GM12891 (cell line): ENCODE results near the gene PPP2R2D.

Source experiments
- DNase-seq: peaks from one replicate; pipeline ENCODE4 v3.0.0; 2011; ENCODE audit warnings: low spot score; ENCODE audit not compliant: insufficient read length
- FAIRE-seq: peaks from 2 replicates; lab custom pipeline; 2011; peaks lifted over from hg19 to GRCh38; lab: Jason Lieb, UNC
- PAX5 ChIP-seq: IDR thresholded peaks from 2 replicates; pipeline ENCODE4 v1.6.1; 2011; ENCODE audit warnings: low read length, moderate library complexity, mild to moderate bottlenecking; ENCODE audit not compliant: insufficient read depth, severe bottlenecking
- POLR2A ChIP-seq: IDR thresholded peaks from 2 replicates; pipeline ENCODE4 v1.6.1; 2011; ENCODE audit warnings: low read depth, low read length, control low read depth
- POLR2AphosphoS5 ChIP-seq: IDR thresholded peaks from 2 replicates; pipeline ENCODE4 v1.6.1; 2011; ENCODE audit warnings: low read depth, low read length, control low read depth
- POU2F2 ChIP-seq: IDR thresholded peaks from 2 replicates; pipeline ENCODE4 v1.6.1; 2011; ENCODE audit warnings: low read depth, mild to moderate bottlenecking, control low read depth, low read length, moderate library complexity
- SPI1 ChIP-seq: IDR thresholded peaks from 2 replicates; pipeline ENCODE4 v1.6.1; 2011; ENCODE audit warnings: low read depth, low read length, control low read depth
- TAF1 ChIP-seq: IDR thresholded peaks from 2 replicates; pipeline ENCODE4 v1.6.1; 2011; ENCODE audit warnings: low read depth, low read length, control low read depth

The PPP2R2D gene

DNA sequence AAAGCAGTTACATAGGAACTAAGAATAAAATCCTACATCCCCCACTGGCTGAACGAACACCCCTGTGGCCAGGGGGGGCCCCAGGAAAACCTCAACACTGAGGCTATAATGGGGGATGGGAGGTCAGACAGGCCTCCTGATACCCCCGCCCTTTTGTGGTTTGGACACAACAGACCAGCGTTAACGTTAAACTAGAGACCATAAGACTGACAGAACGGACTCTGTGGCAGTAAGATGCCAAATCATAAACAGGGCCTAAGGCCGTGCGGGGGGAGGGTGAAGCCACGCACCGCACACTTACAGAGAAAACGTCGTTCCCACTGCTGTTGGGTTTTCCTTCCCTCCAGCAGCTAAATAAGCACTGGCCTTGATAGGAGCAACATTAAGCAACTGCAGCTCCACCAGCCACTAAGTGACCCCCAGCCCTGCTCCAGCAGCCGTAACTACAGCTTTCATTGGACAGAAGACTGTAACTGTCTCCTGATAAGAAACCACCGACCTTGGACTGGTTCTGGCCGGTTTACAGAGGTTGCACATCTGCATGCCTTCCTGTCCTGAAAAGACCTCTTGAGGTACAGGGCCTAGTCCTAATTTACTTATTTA is 3.4 kb upstream of the PPP2R2D start:
- no peak for FAIRE-seq
- TF ChIP-seq POLR2A (no peak), PAX5 (no peak), POLR2AphosphoS5 (no peak), TAF1 (no peak), POU2F2 (no peak)
- no peak for DNase-seq

DNA sequence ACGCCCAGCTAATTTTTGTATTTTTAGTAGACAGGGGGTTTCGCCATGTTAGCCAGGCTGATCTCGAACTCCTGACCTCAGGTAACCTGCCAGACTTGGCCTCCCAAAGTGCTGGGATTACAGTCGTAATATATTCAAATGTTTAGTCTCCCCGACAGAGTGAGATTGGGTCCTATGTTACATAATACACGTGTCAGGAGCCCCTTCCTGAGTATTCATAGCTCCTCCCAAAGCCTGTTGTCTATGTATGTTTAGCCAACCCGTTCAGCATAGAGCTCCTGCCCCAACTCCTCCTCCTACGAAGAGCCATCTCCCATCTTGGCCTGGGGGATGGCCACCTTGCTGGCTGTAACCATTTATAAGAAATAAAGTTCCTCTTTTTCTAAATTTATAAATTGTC is 2.7 kb upstream of the PPP2R2D start:
- FAIRE-seq = no peak
- DNase-seq = no peak
- TF ChIP-seq POLR2AphosphoS5 = no peak
- no peak for TF ChIP-seq POLR2A
- TF ChIP-seq TAF1 = no peak
- TF ChIP-seq SPI1 = no peak
- no peak for TF ChIP-seq POU2F2
- no peak for TF ChIP-seq PAX5

DNA sequence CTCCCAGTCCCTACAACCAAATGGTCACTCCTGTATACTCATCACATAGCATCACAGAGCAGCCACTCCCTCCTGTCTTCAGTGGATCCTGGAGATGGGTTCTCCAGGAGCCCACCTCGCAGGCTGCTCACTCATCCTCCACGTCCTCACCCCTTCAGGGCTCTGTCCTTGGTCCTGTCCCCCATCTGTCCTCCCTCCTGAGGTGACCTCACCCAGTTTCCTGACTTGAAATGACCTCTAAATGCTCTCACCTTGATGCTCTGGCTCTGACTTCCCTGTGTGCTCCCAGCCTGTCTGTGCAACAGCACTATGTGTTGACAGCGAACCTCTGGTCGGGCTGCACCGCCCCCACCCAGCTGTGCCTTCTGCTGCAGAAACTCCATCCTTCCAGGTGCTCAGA is 2.1 kb upstream of the PPP2R2D start:
- TF ChIP-seq SPI1 (no peak), POLR2A (no peak), POLR2AphosphoS5 (no peak)
- FAIRE-seq (no peak), DNase-seq (no peak)

DNA sequence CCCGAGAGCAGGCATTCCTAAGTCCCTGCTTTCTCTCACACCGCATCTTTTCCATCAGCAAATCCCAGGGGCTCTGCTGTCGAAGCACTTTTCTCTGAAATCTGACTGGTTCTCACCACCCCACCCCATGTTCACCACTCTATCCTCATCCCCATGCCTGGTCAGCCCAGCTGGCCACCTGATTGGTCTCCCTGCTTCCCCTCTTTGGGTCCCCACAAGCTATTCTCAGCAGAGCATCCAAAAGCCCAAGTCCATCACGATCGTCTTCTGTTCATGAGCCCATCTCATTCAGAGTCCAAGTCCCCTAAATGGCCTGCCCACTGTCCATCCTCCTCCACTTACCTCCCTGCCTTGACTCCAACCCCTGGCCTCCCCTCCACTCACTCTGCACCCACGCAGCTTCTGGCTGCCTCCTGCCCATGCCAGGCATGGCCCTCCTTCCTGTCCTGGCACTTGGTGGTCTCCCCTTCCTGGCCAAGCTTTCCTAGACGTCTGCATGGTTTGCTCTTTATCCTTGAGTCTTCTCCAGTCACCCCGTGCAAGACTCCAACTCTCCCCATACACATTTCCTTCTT is 1.6 kb upstream of the PPP2R2D start:
- TF ChIP-seq POLR2A (no peak), POLR2AphosphoS5 (no peak), POU2F2 (no peak), TAF1 (no peak), SPI1 (no peak), PAX5 (no peak)
- DNase-seq = no peak
- no peak for FAIRE-seq

DNA sequence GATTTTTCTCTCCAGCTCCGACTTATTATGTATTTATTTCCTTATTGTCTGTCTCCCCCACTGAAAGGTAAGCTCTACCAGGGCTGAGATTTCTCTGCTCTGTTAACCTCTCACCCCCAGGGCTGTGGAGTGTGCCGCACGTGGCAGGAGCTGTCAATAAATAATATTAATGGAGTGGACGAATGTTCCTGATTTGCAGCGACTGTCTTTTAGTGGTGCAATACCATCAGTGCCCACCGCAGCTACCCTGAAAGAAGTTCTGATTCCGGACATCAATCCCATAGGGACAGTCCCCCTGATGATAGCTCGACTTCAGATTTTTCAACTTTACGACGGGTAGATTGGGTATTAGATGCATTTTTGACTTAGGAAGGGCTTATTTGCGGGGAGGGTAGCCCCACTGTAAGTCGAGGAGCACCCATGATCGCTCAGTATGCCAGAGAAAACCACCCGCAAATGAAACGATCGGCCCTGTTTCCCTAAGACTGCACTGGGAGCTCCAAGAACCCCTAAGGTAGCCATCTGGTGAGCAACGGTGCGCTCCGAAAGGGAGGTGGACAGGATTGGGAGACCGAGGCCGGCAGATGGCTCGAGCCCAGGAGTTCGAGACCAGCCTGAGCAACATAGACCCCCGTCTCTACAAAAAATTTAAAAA is 986 bp upstream of the PPP2R2D start:
- DNase-seq = no peak
- FAIRE-seq = no peak
- no peak for TF ChIP-seq POU2F2
- TF ChIP-seq SPI1 = no peak
- TF ChIP-seq TAF1 = no peak
- no peak for TF ChIP-seq POLR2AphosphoS5
- no peak for TF ChIP-seq PAX5

DNA sequence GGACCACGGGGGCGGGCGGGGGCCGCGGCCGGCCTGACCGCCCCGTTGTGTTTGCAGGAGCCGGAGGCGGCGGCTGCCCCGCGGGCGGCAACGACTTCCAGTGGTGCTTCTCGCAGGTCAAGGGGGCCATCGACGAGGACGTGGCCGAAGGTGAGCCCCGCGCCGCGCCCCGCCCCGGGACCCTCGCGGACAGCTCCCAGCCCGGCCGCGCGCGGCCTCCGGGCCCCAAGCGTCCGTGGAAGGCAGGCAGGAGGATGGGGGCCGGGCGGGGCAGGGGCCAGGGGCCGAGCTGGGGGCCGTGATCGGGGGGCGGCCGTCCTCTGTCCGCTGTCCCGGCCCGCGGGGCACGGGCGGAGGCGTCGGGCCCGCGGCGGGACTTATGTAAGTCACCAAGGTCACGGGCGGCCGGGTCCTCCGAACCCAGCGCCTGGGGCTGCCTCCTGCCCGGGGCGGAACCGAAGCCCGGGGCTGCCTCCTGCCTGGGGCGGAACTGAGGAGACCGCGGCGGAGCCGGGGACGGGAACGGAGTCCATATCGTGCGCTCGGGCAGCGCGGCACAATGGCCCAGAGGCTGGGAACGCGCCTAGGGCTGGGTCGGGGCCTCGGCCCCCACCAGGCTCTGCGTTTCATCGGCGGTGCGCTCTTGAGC is 497 bp downstream of the PPP2R2D start:
- FAIRE-seq (no peak), DNase-seq (peak; percentile 40)
- TF ChIP-seq SPI1 = peak; percentile 40; the same call in 1 of the 2 replicates
- no peak for TF ChIP-seq PAX5
- TF ChIP-seq POLR2AphosphoS5 = no peak
- no peak for TF ChIP-seq POLR2A
- peak; percentile 25; the same call in 1 of the 2 replicates for TF ChIP-seq TAF1
- TF ChIP-seq POU2F2 = no peak

DNA sequence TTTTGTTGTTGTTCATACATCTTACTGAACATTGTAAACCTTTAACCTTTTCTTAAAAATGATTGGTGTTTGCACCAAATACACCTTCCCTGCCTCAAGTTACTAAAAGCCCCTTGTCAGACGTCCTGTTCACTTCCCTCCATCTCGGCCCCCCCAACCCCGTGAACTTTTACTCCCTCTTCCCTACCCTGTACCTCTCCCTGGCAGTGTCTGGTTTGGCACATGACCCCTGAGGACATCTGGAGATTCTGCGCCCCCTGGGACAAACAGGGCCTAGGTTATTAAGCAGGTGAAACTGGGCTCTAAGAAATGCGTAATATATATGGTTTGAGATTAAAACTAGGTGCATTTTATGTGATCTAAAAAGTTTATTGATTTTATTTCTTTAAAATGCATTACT is 1.4 kb downstream of the PPP2R2D start:
- no peak for TF ChIP-seq TAF1
- TF ChIP-seq POLR2AphosphoS5 = no peak
- TF ChIP-seq POLR2A = no peak
- no peak for FAIRE-seq

DNA sequence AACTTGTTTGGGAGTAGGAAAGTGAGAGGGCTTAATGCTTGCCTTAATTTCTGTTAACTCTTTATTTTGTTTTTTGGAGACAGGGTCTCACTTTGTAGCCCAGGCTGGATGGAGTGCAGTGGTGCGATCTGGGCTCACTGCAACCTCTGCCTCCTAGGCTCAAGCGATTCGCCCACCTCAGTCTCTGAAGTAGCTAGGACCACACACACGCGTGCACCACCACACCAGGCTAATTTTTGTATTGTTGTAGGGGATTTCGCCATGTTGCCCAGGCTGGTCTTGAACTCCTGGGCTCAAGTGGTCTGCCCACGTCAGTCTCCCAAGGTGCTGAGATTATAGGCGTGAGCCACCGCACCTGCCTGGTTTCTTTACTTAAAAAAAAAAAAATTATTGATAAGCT is 1.9 kb downstream of the PPP2R2D start:
- no peak for DNase-seq
- FAIRE-seq = no peak

More for the DNA sequence above, 1.4 kb downstream of the PPP2R2D start:
- DNase-seq = no peak

DNA sequence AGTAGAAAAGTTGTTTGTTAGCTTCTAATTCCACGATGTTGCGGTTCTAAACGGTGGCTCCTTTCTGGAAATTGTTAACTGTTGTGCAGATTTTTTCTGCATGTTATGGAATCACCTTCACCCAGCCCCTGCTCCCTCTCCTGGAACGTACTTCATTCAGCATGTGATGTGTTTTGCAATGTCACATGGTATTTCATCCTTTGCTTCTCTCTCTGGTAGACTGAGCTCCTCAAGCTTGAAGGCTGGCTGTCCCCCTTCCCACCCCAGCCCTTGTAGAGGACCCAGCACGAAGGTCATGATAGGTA is 4.4 kb downstream of the PPP2R2D start:
- DNase-seq = no peak
- TF ChIP-seq TAF1 = no peak
- TF ChIP-seq PAX5 = no peak
- no peak for TF ChIP-seq POU2F2
- FAIRE-seq = no peak

More for the DNA sequence above, 1.9 kb downstream of the PPP2R2D start:
- no peak for TF ChIP-seq POLR2A

DNA sequence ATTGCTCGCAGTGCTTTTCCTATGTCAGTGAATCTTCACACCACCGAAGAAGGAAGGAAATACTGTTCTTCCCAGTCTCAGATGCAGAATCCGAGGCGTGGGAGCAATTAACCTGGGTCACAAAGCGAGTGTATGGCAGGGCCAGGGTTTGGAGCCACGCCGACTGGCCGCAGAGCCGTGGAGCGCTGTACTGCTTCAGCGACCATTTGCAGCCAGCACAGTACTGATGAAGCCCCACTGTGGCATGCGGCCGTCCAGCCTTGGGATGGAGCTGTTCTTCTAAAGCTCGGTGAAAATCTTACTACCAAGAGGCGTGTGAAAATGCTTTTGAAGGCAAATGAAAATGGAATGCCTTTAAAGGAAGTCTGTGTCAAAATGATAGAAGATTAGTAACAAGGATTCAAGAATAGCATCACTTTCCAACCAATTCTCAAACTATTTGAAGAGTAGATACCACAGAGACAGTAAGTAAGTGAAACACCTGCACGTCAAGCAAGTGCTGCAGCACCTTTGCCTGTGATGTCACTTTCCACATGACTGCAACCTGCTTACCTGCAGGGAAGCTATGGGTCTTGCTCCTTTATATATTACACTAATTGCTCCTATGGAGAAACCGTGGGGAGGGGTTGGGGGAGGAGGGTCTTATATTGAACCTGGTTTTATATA is 4.9 kb downstream of the PPP2R2D start:
- DNase-seq (no peak), FAIRE-seq (no peak)
- no peak for TF ChIP-seq PAX5
- TF ChIP-seq TAF1 = no peak
- TF ChIP-seq POLR2A = no peak
- no peak for TF ChIP-seq POU2F2
- TF ChIP-seq POLR2AphosphoS5 = no peak
- TF ChIP-seq SPI1 = no peak

DNA sequence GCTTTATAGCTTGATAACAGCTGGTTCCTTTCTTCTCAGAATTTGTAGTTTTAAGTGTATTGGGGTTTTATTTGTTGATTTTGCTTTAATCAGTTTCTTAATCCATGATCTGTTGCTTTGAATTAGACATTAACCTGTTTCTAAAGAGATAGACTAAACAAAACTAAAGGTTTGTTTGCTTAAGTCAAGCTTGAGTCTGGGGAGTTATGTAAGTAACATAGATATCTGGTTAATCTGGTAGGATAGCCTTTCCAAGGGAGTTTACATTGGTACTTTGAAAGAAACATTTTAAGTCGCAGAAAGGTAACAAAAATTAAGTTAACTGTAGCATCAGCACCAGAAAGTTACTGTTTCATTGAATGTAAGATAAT is 5.4 kb downstream of the PPP2R2D start:
- FAIRE-seq (no peak), DNase-seq (no peak)
- TF ChIP-seq POLR2A (no peak), SPI1 (no peak), POU2F2 (no peak), POLR2AphosphoS5 (no peak), TAF1 (no peak), PAX5 (no peak)
